H4 (cell line): ENCODE results near the gene ATP9B. TPM values are rescaled to one million over a fixed set of nuclear protein-coding genes. Genes with fewer than 3 reads are reported as not detected.

Source experiments
- DNase-seq: peaks from one replicate; pipeline ENCODE4 v3.0.0-alpha.2; 2015; ENCODE audit warnings: low spot score
- total RNA-seq: library from RNA; depleted of rRNA; stranded (reverse); fragments of >200 nt; shearing (Covaris generic); gene quantifications from 2 replicates; pipeline ENCODE4 v1.2.3, GENCODE V29; 2014

The ATP9B gene
- total RNA-seq, 1 experiment from 2014 or later = 9.4 TPM

GRCh38 chr18:79396431-79397246 lies 327.4 kb downstream of the ATP9B start:
- no peak for DNase-seq

- DNase-seq = no peak
These were observed 328.1 kb downstream of the ATP9B start for GRCh38 chr18:79397247-79397829.

GRCh38 chr18:79397830-79398761 lies 328.9 kb downstream of the ATP9B start:
- DNase-seq = no peak

- no peak for DNase-seq
These were observed 330.3 kb downstream of the ATP9B start for GRCh38 chr18:79399275-79400081.

GRCh38 chr18:79400091-79400590 lies 330.9 kb downstream of the ATP9B start:
- DNase-seq = no peak

GRCh38 chr18:79400591-79401381 lies 331.6 kb downstream of the ATP9B start:
- DNase-seq = no peak

GRCh38 chr18:79401494-79402208 lies 332.5 kb downstream of the ATP9B start:
- DNase-seq = no peak

GRCh38 chr18:79402209-79402576 lies 333.0 kb downstream of the ATP9B start:
- no peak for DNase-seq

GRCh38 chr18:79402977-79403722 lies 334.0 kb downstream of the ATP9B start:
- DNase-seq = no peak

GRCh38 chr18:79403723-79404566 lies 334.8 kb downstream of the ATP9B start:
- no peak for DNase-seq

- DNase-seq = no peak
These were observed 335.3 kb downstream of the ATP9B start for GRCh38 chr18:79404567-79404910.

GRCh38 chr18:79405019-79405780 lies 336.0 kb downstream of the ATP9B start:
- DNase-seq = no peak

- no peak for DNase-seq
These were observed 336.8 kb downstream of the ATP9B start for GRCh38 chr18:79405781-79406575.

- DNase-seq = no peak
These were observed 337.5 kb downstream of the ATP9B start for GRCh38 chr18:79406708-79407107.

GRCh38 chr18:79409313-79409712 lies 340.1 kb downstream of the ATP9B start:
- no peak for DNase-seq

- DNase-seq = no peak
These were observed 341.0 kb downstream of the ATP9B start for GRCh38 chr18:79410171-79410641.
